Endothelial cell (in vitro differentiated cells): ENCODE measurements around the gene MRPL28. TPM values are rescaled to one million over a fixed set of nuclear protein-coding genes. Genes with fewer than 3 reads are reported as not detected.
"Not testable (repeated sequence)": the region's sequence is repeated elsewhere in the genome, so short reads cannot be mapped to it uniquely, and the experiment has no call there.

Experiments used
- DNase-seq: peaks from one replicate; pipeline ENCODE4 v3.0.0; 2021; ENCODE audit warnings: low spot score
- H3K27ac Mint-ChIP-seq: one replicate; pipeline ENCODE4 v1.8.0; 2021; ENCODE audit warnings: mixed read lengths, inconsistent platforms; ENCODE audit not compliant: unreplicated experiment
- H3K27me3 Mint-ChIP-seq: one replicate; pipeline ENCODE4 v1.8.0; 2021; ENCODE audit warnings: mild to moderate bottlenecking, moderate library complexity, mixed read lengths, inconsistent platforms; ENCODE audit not compliant: unreplicated experiment
- H3K36me3 Mint-ChIP-seq: one replicate; pipeline ENCODE4 v1.8.0; 2021; ENCODE audit warnings: mild to moderate bottlenecking, low read depth, mixed read lengths, inconsistent platforms; ENCODE audit not compliant: unreplicated experiment
- H3K4me1 Mint-ChIP-seq: one replicate; pipeline ENCODE4 v1.8.0; 2021; ENCODE audit warnings: mild to moderate bottlenecking, mixed read lengths, inconsistent platforms; ENCODE audit not compliant: unreplicated experiment
- H3K4me3 Mint-ChIP-seq: one replicate; pipeline ENCODE4 v1.8.0; 2021; ENCODE audit warnings: mild to moderate bottlenecking, mixed read lengths, inconsistent platforms; ENCODE audit not compliant: unreplicated experiment
- H3K9me3 Mint-ChIP-seq: one replicate; pipeline ENCODE4 v1.8.0; 2021; ENCODE audit warnings: mixed read lengths, inconsistent platforms; ENCODE audit not compliant: unreplicated experiment
- CTCF ChIP-seq: fragments of 200-600 bp; sonication (generic); IDR thresholded peaks from one replicate; pipeline ENCODE4 v1.5.0; 2021; ENCODE audit warnings: antibody characterized with exemption; ENCODE audit not compliant: unreplicated experiment
- total RNA-seq: library from RNA; stranded (reverse); fragmentation: NEBNext Ultra II Directional; extraction: Animal tissue kit (Norgen Biotek cat#: 25700); gene quantifications from one replicate; pipeline ENCODE4 v1.2.1, GENCODE V29; 2021; ENCODE audit not compliant: unreplicated experiment

Gene MRPL28
- total RNA-seq, 1 donor from 2014 or later: 70.8 TPM

DNA sequence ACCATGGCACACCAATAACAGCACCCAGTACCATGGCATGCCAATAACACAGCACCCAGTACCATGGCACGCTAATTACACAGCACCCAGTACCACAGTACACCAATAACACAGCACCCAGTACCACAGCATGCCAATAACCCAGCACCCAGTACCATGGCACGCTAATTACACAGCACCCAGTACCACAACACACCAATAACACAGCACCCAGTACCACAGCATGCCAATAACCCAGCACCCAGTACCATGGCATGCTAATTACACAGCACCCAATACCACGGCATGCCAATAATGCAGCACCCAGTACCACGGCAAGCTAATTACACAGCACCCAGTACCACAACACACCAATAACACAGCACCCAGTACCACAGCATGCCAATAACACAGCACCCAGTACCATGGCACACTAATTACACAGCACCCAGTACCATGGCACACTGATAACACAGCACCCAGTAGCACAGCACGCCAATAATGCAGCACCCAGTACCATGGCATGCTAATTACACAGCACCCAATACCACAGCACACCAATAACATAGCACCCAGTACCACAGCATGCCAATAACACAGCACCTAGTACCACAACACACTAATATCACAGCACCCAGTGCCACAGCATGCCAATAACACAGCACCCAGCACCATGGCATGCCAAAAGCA lies 36.0 kb downstream of the MRPL28 start:
- H3K27me3 Mint-ChIP-seq: not testable (repeated sequence)

GRCh38 chr16:333406-334094 lies 36.8 kb downstream of the MRPL28 start:
- peak overlapping the region; percentile 18 for H3K27ac Mint-ChIP-seq
- no peaks in the 10 kb centered on the region for H3K4me1 Mint-ChIP-seq
- H3K9me3 Mint-ChIP-seq: no peaks in the 10 kb centered on the region
- peaks cover 5% of the 10 kb centered on the region for H3K27me3 Mint-ChIP-seq
- peaks cover 2% of the 10 kb centered on the region for H3K36me3 Mint-ChIP-seq
- TF ChIP-seq CTCF: no peak
- H3K4me3 Mint-ChIP-seq: no peak overlapping the region
- no peak for DNase-seq

More for the DNA sequence above, 36.0 kb downstream of the MRPL28 start:
- DNase-seq, H3K36me3 Mint-ChIP-seq, H3K27ac Mint-ChIP-seq, H3K9me3 Mint-ChIP-seq, H3K4me3 Mint-ChIP-seq, H3K4me1 Mint-ChIP-seq: not testable (repeated sequence)

DNA sequence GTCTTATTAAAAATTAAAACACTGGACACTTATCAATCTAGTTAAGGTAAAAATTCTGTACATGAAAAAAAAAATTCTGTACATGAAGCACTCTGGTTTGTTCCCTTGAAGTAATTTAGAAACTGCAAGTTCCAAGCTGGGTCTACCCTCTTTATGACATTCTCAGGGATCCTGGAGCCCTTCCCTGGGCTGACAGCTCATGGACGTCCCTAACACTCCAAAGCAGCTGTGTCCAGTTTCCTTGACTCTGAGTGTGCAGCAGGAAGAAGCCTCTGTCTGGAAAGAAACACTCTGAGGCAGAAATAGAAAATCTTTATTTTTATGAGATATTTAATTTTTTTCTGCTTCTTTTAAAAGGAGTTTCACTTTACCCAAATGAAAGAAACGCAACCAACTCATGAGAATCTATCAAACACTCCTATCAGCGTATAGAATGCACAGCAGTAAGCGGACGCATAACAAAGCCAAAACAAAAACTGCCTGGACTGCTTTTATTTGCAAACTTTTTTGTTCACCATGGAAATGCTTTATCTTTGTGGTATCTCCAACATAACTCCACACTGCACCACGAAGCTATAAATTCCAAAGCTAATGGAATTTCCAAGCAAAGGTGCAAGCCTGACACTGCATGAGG lies 39.0 kb downstream of the MRPL28 start:
- not testable (repeated sequence) for H3K4me1 Mint-ChIP-seq, DNase-seq

GRCh38 chr16:330741-331140 lies 39.6 kb downstream of the MRPL28 start:
- Mint-ChIP-seq H3K36me3 (peaks cover 2% of the 10 kb centered on the region), H3K27ac (no peak overlapping the region), H3K9me3 (no peaks in the 10 kb centered on the region), H3K27me3 (peaks cover 3% of the 10 kb centered on the region), H3K4me1 (no peaks in the 10 kb centered on the region), H3K4me3 (no peak overlapping the region)
- DNase-seq: no peak
- TF ChIP-seq CTCF: no peak

More for the DNA sequence above, 39.0 kb downstream of the MRPL28 start:
- H3K27ac Mint-ChIP-seq, H3K27me3 Mint-ChIP-seq, H3K4me3 Mint-ChIP-seq, H3K9me3 Mint-ChIP-seq, H3K36me3 Mint-ChIP-seq: not testable (repeated sequence)

DNA sequence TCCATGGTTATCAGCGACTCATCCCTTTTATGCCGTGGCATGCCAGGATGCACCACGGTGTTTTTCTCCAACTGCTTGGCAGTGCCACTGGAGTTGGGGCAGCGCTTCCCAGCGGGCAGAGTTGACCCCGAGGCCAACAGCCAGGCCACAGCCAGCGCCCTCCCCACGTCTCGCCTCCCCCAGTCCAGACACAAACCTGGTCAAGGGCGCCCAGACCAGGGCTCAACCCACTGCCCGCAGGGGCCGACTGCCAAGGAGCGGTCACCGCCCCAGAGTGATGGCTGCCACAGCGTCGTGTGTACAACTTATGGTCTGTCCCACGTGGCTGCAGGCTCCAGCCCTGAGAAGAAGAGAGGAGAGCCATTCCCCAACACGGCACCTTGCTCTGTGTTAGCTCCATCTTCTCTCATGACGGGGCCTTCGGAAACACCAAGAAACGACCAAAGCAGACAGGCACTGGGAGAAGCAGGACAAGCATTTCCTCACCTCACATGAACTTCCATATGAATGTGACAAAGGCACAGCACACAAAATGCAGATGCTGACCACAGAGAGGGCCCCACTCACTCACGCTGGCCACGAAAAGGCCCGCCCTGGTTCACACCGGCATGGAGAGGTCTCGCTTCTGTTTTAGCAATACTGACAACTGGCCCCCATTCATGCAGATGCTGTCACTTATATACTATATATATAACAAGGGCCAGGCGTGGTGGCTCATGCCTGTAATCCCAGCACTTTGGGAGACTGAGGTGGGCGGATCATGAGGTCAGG lies 44.8 kb downstream of the MRPL28 start:
- Mint-ChIP-seq H3K27me3 (peaks cover 3% of the 10 kb centered on the region), H3K4me3 (no peak overlapping the region), H3K36me3 (no peaks in the 10 kb centered on the region), H3K4me1 (no peaks in the 10 kb centered on the region), H3K9me3 (no peaks in the 10 kb centered on the region), H3K27ac (no peak overlapping the region)
- DNase-seq: no peak
- TF ChIP-seq CTCF: no peak
